NB4 (cell line): Measurements from ENCODE around the gene CEP131.

Experiments used
- DNase-seq: peaks from one replicate; pipeline ENCODE4 v3.0.0; 2010; ENCODE audit warnings: low read depth
- H3K4me3 ChIP-seq: one replicate; pipeline ENCODE4 v1.5.1; 2011; ENCODE audit warnings: mild to moderate bottlenecking, low read depth, low read length, moderate library complexity
- MYC ChIP-seq: IDR thresholded peaks from 2 replicates; pipeline ENCODE4 v1.6.1; 2011; ENCODE audit warnings: low read depth, low read length
- POLR2A ChIP-seq: IDR thresholded peaks from 2 replicates; pipeline ENCODE4 v1.6.1; 2011; ENCODE audit warnings: mild to moderate bottlenecking; ENCODE audit not compliant: insufficient read length; ENCODE audit errors: extremely low read depth
- TF ChIP-seq, protein P1 (sequence below): IDR thresholded peaks from one replicate; pipeline ENCODE4 v1.5.1; 2012; ENCODE audit warnings: low read depth, low read length
- TF ChIP-seq, protein P2 (sequence below): IDR thresholded peaks from 2 replicates; pipeline ENCODE4 v1.6.1; 2011; ENCODE audit warnings: low read depth, low read length

CEP131 gene

DNA sequence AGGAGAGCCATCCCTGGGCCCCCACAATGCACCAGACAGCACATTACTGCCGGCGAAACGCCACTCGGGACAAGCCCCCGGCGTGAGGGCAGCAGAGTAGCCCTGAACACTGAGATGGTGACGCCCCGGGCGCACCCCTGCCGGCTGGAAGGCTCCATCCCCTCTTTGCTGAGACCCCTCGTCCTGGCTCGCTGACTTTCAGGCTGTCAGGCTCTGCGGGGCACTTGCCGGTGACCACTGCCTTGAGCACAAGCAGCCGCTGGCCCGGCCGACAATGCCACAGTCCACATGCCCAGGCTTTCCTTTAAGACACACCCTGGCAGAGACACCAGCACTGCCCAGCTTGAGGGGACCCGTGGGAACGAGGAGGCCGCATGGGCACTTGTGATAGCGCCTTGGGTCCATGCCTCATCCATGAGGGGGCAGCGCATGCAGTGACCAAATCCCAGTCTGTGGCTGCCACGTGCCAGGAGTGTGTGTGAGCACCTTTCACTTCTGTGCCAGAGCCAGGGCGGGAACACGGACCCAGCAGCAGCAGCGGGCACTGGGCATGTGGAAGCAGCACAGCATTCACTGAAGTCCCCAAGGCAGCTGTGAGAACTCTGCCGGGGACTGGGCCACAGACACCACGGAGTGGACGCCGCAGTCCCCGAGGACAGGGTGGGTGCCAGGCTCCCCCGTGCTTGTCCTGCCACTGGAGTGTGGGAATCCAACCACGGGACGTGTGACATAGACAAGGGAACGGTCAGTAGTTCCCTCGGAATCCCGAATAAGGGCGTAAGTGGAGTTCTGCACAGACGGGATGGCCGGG lies 40.8 kb upstream of the CEP131 start:
- DNase-seq: no peak
- no peak overlapping the region for H3K4me3 ChIP-seq
- TF ChIP-seq MYC (no peak), POLR2A (no peak)
- TF ChIP-seq, protein P1, sequence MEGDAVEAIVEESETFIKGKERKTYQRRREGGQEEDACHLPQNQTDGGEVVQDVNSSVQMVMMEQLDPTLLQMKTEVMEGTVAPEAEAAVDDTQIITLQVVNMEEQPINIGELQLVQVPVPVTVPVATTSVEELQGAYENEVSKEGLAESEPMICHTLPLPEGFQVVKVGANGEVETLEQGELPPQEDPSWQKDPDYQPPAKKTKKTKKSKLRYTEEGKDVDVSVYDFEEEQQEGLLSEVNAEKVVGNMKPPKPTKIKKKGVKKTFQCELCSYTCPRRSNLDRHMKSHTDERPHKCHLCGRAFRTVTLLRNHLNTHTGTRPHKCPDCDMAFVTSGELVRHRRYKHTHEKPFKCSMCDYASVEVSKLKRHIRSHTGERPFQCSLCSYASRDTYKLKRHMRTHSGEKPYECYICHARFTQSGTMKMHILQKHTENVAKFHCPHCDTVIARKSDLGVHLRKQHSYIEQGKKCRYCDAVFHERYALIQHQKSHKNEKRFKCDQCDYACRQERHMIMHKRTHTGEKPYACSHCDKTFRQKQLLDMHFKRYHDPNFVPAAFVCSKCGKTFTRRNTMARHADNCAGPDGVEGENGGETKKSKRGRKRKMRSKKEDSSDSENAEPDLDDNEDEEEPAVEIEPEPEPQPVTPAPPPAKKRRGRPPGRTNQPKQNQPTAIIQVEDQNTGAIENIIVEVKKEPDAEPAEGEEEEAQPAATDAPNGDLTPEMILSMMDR: no peak
- TF ChIP-seq, protein P2, sequence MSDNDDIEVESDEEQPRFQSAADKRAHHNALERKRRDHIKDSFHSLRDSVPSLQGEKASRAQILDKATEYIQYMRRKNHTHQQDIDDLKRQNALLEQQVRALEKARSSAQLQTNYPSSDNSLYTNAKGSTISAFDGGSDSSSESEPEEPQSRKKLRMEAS: no peak

GRCh38 chr17:81261582-81262336 lies 39.0 kb upstream of the CEP131 start:
- no peak overlapping the region for H3K4me3 ChIP-seq
- no peak for DNase-seq
- TF ChIP-seq, protein P2: no peak
- TF ChIP-seq MYC (no peak), POLR2A (no peak)
- TF ChIP-seq, protein P1: no peak

- TF ChIP-seq POLR2A: no peak
- TF ChIP-seq, protein P1: no peak
- DNase-seq: no peak
- H3K4me3 ChIP-seq: no peak overlapping the region
Measured at GRCh38 chr17:81261096-81261495, 38.3 kb upstream of the CEP131 start.

- no peak for TF ChIP-seq MYC
- TF ChIP-seq, protein P2: no peak
- TF ChIP-seq POLR2A: no peak
- TF ChIP-seq, protein P1: no peak
- H3K4me3 ChIP-seq: no peak overlapping the region
- DNase-seq: no peak
Measured at GRCh38 chr17:81260641-81261040, 37.9 kb upstream of the CEP131 start.

GRCh38 chr17:81260171-81260570 lies 37.4 kb upstream of the CEP131 start:
- no peak for DNase-seq
- H3K4me3 ChIP-seq: no peak overlapping the region
- TF ChIP-seq, protein P2: no peak
- TF ChIP-seq, protein P1: no peak
- TF ChIP-seq POLR2A (no peak), MYC (no peak)
